Measurements from ENCODE around the gene BICDL2. TPM values are rescaled to one million over a fixed set of nuclear protein-coding genes. Genes with fewer than 3 reads are reported as not detected.

Gene BICDL2
- total RNA-seq, 1 donor from 2014 or later: 5.1 TPM

DNA sequence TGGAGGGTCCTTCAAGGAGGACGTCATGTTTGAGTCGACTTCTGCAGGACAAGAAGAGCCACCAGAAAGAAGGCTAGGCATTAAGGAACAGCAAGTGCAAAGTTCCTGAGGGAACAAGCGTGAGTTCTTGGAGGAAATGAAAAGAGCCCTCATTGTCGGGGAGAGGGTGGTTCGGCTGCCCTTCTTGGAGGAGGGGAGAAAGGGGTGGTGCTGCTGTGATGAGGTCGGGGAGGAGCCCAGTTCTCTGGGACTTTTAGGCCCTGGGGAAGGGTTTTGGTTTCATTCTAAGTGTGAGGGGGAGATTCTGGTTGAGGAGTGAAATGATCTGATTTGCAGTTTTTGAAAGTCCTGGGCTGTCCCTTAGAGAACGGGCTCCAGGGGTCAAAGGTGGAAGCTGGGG, 4.1 kb downstream of the BICDL2 start:
- no peaks in the 10 kb centered on the region for H3K9me3 Mint-ChIP-seq

DNA sequence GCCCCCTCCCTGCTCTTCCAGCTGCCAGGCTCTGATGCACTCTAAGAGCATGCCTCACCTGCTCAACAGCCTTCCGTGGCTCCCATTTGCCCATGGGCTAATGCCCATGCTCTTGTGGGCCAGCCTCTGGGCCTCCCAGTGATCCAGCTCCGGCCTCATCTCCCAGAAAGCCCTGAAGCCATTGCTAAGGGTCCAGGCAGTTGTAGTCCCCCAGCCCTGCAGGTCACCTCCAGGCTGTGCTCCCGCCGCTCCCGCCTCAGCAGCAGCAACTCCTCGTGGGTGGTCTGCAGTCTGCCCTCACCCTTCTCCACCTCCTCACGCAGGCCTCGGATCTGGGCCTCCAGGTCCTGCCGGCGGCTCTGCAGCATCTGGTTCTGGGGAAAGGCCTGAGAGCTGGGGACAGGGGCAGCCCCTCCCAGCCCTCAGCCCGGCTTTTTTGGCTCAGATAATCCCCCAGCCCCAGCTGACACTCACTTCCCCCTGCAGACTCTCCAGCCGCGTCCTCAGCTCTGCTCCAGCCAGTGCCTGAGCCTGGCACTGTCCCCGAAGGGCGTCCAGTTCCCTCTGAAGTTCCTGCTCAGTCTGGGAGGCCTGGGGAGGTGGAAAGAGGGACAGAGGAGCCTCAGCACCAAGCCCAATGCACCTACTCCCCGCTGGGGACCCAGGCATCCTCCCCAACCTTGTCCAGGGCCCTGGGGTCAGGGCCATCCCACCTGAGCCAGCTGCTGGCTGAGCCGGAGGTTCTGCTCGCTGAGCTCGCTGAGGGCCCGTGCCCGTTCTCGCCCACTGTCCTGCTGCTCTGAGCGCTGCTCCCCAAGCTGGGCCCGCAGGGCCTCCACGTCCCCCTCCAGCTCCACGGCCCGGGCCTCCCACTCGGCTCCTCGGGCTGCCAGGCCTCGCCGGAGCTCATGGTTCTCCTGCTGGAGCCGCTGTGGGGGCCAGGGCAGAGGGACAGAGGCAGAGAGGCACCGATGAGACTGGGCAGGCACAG, 6.2 kb downstream of the BICDL2 start:
- Mint-ChIP-seq H3K9me3 (no peaks in the 10 kb centered on the region), H3K4me3 (no peak overlapping the region), H3K27me3 (ENCODE audit: low read depth) (peaks cover 37% of the 10 kb centered on the region), H3K27ac (no peak overlapping the region), H3K4me1 (peaks cover 5% of the 10 kb centered on the region), H3K36me3 (peaks cover 9% of the 10 kb centered on the region)
- TF ChIP-seq, protein P1, sequence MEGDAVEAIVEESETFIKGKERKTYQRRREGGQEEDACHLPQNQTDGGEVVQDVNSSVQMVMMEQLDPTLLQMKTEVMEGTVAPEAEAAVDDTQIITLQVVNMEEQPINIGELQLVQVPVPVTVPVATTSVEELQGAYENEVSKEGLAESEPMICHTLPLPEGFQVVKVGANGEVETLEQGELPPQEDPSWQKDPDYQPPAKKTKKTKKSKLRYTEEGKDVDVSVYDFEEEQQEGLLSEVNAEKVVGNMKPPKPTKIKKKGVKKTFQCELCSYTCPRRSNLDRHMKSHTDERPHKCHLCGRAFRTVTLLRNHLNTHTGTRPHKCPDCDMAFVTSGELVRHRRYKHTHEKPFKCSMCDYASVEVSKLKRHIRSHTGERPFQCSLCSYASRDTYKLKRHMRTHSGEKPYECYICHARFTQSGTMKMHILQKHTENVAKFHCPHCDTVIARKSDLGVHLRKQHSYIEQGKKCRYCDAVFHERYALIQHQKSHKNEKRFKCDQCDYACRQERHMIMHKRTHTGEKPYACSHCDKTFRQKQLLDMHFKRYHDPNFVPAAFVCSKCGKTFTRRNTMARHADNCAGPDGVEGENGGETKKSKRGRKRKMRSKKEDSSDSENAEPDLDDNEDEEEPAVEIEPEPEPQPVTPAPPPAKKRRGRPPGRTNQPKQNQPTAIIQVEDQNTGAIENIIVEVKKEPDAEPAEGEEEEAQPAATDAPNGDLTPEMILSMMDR (IDR thresholded peaks at IDR 0.05; ENCODE audit: unreplicated experiment): no peak
- no peak for DNase-seq (ENCODE audit: low spot score in 2 of 2, unreplicated experiment in 2 of 2)

More for the DNA sequence above, 4.1 kb downstream of the BICDL2 start:
- peaks cover 53% of the 10 kb centered on the region for H3K27me3 Mint-ChIP-seq (ENCODE audit: low read depth)
- peaks cover 9% of the 10 kb centered on the region for H3K4me1 Mint-ChIP-seq
- DNase-seq (ENCODE audit: low spot score in 2 of 2, unreplicated experiment in 2 of 2): no peak
- TF ChIP-seq, protein P1 (IDR thresholded peaks at IDR 0.05; ENCODE audit: unreplicated experiment): no peak
- no peak overlapping the region for H3K4me3 Mint-ChIP-seq
- H3K36me3 Mint-ChIP-seq: no peaks in the 10 kb centered on the region
- no peak overlapping the region for H3K27ac Mint-ChIP-seq

DNA sequence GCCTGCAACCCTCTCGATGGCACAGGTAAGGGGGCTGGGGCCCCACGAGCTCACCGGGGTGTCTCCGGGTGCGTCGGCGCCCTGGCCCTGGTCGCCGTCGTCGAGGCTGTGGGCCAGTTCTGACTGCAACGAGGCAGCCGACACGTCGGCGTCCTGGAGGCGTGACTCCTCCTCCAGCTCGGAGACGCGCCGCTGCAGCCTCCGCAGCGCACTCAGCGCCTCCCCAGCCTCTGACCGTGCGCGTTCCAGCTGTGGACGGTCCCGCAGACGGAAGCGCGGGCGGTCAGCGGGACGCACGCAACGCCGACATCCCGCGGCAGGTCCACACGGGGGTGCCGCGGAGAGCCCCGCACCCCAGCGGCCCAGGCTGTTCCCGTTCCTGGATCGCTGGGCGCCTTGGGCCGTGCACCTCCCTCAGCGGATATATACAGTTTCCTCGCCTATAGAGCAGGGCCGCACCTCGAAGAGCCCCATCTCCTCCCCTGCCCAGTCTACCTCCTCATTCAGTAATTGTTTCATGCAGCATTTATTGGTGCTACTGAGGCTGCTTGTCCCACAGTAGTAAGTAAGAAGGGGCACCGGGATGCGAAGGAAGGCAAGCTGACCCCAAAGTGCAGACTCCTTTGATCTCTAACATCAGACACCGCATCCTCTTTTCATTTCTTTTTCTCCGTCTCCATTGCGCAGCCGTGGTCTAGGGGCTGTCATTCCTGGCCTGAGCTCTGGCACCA, 7.1 kb downstream of the BICDL2 start:
- H3K4me3 Mint-ChIP-seq: no peak overlapping the region
- H3K4me1 Mint-ChIP-seq: peaks cover 5% of the 10 kb centered on the region
- H3K9me3 Mint-ChIP-seq: no peaks in the 10 kb centered on the region
- H3K27ac Mint-ChIP-seq: no peak overlapping the region
- peaks cover 9% of the 10 kb centered on the region for H3K36me3 Mint-ChIP-seq
- peaks cover 29% of the 10 kb centered on the region for H3K27me3 Mint-ChIP-seq (ENCODE audit: low read depth)
- TF ChIP-seq, protein P1 (IDR thresholded peaks at IDR 0.05; ENCODE audit: unreplicated experiment): no peak
- no peak for DNase-seq (ENCODE audit: low spot score in 2 of 2, unreplicated experiment in 2 of 2)

DNA sequence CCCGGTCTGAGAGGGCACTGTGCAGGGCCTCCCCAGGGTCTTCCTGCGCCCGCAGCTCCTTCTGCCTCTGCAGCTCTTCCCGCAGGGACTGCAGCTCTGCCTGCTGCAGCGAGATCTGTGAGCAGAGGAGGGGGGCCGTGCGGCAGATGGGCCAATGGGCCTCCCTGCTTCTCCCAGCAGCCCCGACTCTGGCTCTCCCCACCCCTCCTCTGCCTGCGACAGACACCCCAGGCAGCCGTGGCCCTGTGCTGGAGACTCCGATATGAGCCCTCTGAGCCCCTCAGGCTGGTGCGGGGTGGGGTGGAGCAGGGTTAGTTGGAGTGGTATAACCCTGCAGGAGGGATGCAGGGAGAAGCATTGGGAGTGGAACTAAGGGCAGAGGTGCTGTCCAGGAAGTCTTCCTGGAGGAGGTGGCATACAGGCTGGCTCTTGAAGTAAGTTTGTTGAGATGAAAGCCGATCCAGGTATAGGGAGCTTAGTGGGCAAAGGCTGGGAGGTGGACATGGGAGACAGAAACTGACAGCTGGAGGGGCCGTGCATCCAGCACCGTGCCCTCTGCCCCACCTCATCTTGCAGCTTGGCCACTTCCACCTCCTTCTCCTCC, 7.9 kb downstream of the BICDL2 start:
- Mint-ChIP-seq H3K36me3 (peaks cover 11% of the 10 kb centered on the region), H3K27ac (no peak overlapping the region), H3K27me3 (ENCODE audit: low read depth) (peaks cover 21% of the 10 kb centered on the region), H3K9me3 (no peaks in the 10 kb centered on the region), H3K4me3 (no peak overlapping the region), H3K4me1 (peaks cover 8% of the 10 kb centered on the region)
- no peak for DNase-seq (ENCODE audit: low spot score in 2 of 2, unreplicated experiment in 2 of 2)
- TF ChIP-seq, protein P1 (IDR thresholded peaks at IDR 0.05; ENCODE audit: unreplicated experiment): no peak

DNA sequence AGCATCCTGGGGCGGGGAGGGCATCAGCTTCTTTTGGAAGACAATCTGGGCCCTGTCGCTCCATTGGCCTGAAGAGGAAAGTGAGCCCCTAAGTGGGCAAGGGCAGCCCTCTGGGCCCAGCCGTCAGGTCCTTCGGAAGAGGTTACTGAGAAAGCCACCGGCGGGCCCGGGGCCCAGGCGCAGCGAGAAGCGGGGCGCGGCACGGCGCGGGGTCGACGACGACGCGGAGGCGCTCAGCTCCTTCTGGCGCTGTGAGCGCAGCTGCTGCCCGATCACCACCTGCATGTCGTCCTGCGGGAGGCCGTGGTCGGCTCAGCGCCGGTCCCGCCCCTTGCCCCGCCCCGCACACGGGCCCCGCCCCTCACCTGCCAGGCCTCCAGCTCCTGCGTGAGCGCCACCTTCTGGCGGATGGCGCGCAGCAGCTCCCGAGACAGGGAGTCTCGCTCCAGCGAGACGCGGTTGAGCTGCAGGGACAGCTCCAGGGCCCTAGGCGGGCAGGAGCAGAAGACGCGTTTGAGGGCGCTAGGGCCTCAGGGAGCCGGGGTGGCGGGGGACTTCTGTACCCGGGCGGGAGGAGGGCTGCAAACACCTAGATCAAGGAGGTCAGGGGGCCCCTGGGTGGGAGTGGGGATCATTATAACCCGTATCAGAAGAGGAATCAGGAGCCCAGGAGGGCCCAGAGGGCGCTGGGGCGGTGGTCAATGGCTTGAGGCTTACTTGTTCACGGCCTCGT, 8.6 kb downstream of the BICDL2 start:
- Mint-ChIP-seq H3K27me3 (ENCODE audit: low read depth) (peaks cover 14% of the 10 kb centered on the region), H3K36me3 (peaks cover 11% of the 10 kb centered on the region), H3K27ac (no peak overlapping the region), H3K9me3 (no peaks in the 10 kb centered on the region), H3K4me3 (no peak overlapping the region), H3K4me1 (peaks cover 13% of the 10 kb centered on the region)
- peak; percentile 87 to 92 for DNase-seq (ENCODE audit: low spot score in 2 of 2, unreplicated experiment in 2 of 2)
- TF ChIP-seq, protein P1 (IDR thresholded peaks at IDR 0.05; ENCODE audit: unreplicated experiment): peak; percentile 82

All from mesothelial cell of epicardium (in vitro differentiated cells).